HG02970 (cell line): ENCODE results near the gene RPUSD4.
A peak's percentile ranks its signal among the peaks of the same experiment; 100 is the strongest.
"Not testable (repeated sequence)": the region's sequence is repeated elsewhere in the genome, so short reads cannot be mapped to it uniquely, and the experiment has no call there.

Experiments
- ATAC-seq: cut with Tn5 transposase; IDR thresholded peaks from one replicate; pipeline ENCODE4 v1.9.1; 2021; ENCODE audit warnings: mild to moderate bottlenecking, moderate library complexity, moderate number of reproducible peaks; ENCODE audit not compliant: unreplicated experiment, low FRiP score

RPUSD4 gene

GRCh38 chr11:126211236-126212088 lies at the start of gene RPUSD4, which contains the start of gene FAM118B:
Gene RPUSD4, minus strand, starts transcription at chr11:126211650. Its CDS starts 12 bp downstream, at chr11:126211638.
Gene FAM118B, plus strand, starts transcription at chr11:126211782. Its CDS starts 23,220 bp downstream, at chr11:126235002.
- ATAC-seq, result peak; percentile 97

GRCh38 chr11:126257764-126258163 lies 46.3 kb upstream of the RPUSD4 start:
- ATAC-seq, result no peak

GRCh38 chr11:126257144-126257543 lies 45.7 kb upstream of the RPUSD4 start:
- no peak for ATAC-seq

DNA sequence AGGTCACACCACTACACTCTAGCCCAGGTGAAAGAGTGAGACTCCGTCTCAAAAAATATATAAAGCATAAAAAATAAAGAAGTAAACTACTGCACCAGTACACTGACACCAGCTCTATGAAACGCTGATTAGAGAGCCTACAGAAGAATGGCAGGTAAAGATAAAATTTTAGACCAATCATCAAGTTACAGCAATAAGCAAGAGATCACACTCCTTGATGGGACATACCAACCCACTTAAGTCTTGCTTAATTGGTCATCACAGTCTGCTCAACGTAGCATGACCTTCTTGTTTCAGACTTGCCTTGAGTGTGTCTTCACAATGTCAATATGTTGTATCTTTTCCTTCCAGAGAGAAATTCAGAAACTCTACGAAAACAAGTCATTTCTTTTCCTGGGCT lies 44.8 kb upstream of the RPUSD4 start:
- no peak for ATAC-seq

- ATAC-seq, result not testable (repeated sequence)
These were observed 44.1 kb upstream of the RPUSD4 start for GRCh38 chr11:126255507-126255906.

GRCh38 chr11:126254819-126255218 lies 43.4 kb upstream of the RPUSD4 start:
- no peak for ATAC-seq

- ATAC-seq, result no peak
These were observed 41.8 kb upstream of the RPUSD4 start for GRCh38 chr11:126253265-126253664.

GRCh38 chr11:126246636-126247035 lies 35.2 kb upstream of the RPUSD4 start:
- no peak for ATAC-seq

DNA sequence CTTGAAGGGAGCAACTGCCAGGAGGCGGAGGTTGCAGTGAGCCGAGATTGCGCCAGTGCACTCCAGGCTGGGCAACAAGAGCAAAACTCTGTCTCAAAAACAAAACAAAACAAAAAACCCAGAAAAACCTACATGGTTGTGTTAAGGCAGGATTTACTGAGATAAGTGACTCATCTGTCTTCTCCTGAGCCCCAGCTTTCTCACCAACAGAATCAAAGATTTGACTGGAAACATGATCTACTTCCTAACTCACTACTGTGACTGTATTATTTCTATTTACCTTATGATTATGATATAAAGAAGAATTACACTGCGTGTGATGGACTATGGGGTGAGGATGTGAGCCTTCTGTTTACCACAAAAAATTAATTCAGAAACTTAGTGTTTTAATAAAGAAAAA lies 21.9 kb upstream of the RPUSD4 start:
- ATAC-seq, result no peak

GRCh38 chr11:126232683-126233082 lies 21.2 kb upstream of the RPUSD4 start:
- ATAC-seq, result no peak

- ATAC-seq, result no peak
These were observed 20.4 kb upstream of the RPUSD4 start for GRCh38 chr11:126231725-126232459.

- no peak for ATAC-seq
These were observed 18.5 kb upstream of the RPUSD4 start for GRCh38 chr11:126229858-126230540.

DNA sequence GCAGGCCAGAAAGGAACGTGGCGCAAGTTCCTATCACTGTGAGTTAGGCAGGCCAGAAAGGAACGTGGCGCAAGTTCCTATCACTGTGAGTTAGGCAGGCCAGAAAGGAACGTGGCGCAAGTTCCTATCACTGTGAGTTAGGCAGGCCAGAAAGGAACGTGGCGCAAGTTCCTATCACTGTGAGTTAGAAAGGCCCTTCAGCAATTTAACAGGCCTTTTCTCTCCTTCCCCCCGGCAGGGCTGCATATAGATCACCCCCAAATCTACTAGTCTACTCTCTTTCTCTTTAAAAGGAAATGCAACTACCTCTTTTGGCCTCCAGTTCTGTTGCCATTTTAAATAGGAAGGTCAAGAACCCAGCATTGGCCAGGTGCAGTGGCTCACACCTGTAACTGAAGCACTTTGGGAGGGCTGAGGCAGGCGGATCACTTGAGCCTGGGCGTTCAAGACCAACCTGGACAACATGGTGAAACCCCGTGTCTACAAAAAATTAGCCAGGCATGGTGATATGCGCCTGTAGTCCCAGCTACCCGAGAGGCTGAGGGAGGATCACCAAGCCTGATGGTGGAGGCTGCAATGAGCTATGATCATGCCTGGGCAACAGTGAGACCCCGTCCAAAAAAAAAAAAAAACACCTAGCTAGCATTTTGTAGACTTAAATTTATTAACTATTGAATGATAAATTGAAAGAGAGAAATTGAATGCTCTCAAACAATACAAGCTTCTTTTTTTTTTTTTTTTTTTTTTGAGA lies 15.1 kb upstream of the RPUSD4 start:
- ATAC-seq, result no peak

GRCh38 chr11:126225295-126225665 lies 13.8 kb upstream of the RPUSD4 start:
- ATAC-seq, result no peak

GRCh38 chr11:126224647-126225294 lies 13.3 kb upstream of the RPUSD4 start:
- ATAC-seq, result no peak

DNA sequence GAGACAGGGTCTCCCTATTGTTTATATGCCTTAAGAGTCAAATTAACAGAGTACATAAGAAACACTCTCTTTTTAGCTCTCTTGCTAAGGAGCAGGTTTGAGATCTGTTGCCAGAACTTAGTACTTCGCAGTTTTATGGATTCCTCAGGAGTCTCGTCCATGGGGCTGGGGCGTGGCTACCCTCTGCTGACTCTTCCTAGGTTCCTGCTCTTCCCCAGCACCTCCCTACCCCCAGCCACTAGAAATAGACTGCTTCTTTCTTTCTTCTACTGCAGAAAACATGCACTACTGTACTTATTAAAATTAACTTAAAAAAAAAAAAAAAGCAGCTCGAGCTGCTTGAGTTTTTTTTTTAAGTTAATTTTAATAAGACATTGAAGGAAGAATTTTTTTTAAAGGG lies 8.1 kb upstream of the RPUSD4 start:
- no peak for ATAC-seq

GRCh38 chr11:126217491-126217890 lies 6.0 kb upstream of the RPUSD4 start:
- ATAC-seq, result no peak

- no peak for ATAC-seq
These were observed 5.3 kb upstream of the RPUSD4 start for GRCh38 chr11:126216526-126217305.

- no peak for ATAC-seq
These were observed 3.4 kb upstream of the RPUSD4 start for GRCh38 chr11:126214841-126215240.
